ENCODE measurements around the gene PRF1. TPM values are rescaled to one million over a fixed set of nuclear protein-coding genes. Genes with fewer than 3 reads are reported as not detected.
A peak's percentile ranks its signal among the peaks of the same experiment; 100 is the strongest.

PRF1 gene
- total and polyA plus RNA-seq, 2 donors from 2014 or later, result 1.4 to 8.8 TPM

DNA sequence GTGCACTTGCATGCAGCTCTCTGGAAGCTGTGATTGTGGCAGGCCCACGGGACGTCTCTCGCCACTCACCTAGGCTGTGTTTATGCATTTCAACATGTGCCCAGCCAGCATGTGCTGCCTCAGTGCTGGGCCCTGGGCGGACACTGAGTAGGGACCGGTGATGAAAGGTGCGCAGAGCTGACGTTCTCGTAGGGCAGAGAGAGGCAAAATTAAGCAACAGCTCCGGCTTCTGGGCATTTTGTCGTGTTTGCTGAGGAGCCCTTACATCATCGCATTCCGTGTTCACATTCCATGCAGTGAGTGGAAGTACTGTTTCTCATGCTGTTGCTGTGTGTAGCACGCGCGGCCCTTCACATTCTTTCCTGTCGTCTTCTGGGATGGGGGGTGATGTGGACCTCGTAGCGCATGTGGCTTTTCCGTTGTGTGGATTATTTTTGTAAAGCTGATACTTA lies 50.5 kb downstream of the PRF1 start:
- no peaks in the 10 kb centered on the region for H3K27me3 ChIP-seq (ENCODE audit: control insufficient read depth, insufficient read depth, low read length)
- intact Hi-C loops (cut with DNase I), result loop anchor here (5.0 kb wide), 1 partner anchor 210 kb away; no protein-coding TSS in a partner anchor
- no peaks in the 10 kb centered on the region for H3K9me3 ChIP-seq (ENCODE audit: control insufficient read depth in 2 of 3, insufficient read depth in 1 of 3, low read length in 3 of 3)
- TF ChIP-seq, protein P1, sequence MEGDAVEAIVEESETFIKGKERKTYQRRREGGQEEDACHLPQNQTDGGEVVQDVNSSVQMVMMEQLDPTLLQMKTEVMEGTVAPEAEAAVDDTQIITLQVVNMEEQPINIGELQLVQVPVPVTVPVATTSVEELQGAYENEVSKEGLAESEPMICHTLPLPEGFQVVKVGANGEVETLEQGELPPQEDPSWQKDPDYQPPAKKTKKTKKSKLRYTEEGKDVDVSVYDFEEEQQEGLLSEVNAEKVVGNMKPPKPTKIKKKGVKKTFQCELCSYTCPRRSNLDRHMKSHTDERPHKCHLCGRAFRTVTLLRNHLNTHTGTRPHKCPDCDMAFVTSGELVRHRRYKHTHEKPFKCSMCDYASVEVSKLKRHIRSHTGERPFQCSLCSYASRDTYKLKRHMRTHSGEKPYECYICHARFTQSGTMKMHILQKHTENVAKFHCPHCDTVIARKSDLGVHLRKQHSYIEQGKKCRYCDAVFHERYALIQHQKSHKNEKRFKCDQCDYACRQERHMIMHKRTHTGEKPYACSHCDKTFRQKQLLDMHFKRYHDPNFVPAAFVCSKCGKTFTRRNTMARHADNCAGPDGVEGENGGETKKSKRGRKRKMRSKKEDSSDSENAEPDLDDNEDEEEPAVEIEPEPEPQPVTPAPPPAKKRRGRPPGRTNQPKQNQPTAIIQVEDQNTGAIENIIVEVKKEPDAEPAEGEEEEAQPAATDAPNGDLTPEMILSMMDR (IDR thresholded peaks at IDR 0.05; ENCODE audit: borderline replicate concordance, extremely low read depth, insufficient read depth), result no peak
- H3K9ac ChIP-seq (ENCODE audit: low read length in 3 of 3), result no peak overlapping the region
- peak; percentile 69 to 91 (median 71) for DNase-seq
- H3K4me1 ChIP-seq (ENCODE audit: control insufficient read depth in 2 of 3, insufficient read depth in 2 of 3, low read depth in 1 of 3, low read length in 3 of 3), result no peaks in the 10 kb centered on the region
- H3K36me3 ChIP-seq (ENCODE audit: control insufficient read depth in 2 of 3, insufficient read depth in 3 of 3, low read length in 3 of 3), result peaks cover 0 to 3% (median 0%) of the 10 kb centered on the region in 3 donors
- no peak overlapping the region for H3K27ac ChIP-seq (ENCODE audit: low read depth in 2 of 2, low read length in 2 of 2)
- FAIRE-seq, result no peak
- no peak overlapping the region for H3K4me3 ChIP-seq (ENCODE audit: low read length in 3 of 3)

DNA sequence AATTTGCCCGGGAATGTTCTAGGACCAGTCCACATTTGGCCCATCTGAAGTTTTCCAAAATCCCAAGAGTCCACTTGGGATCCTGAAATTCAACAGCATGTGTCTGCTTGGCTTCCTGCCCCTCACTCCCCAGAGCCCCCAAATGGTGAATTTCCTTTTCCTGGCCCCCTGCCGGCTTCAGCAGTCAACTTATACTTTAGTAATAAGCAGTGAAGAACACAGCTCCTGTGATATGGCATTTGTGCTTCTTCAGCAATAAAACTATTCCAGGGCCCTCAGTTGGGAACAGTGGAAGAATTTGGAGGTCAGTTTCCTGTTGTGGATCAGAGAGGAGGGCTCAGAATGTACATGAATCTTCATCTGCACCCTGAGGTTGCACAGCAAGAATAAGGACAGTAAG lies 51.1 kb downstream of the PRF1 start:
- TF ChIP-seq, protein P1 (IDR thresholded peaks at IDR 0.05; ENCODE audit: borderline replicate concordance, extremely low read depth, insufficient read depth), result no peak
- no peaks in the 10 kb centered on the region for H3K4me1 ChIP-seq (ENCODE audit: control insufficient read depth in 2 of 3, insufficient read depth in 2 of 3, low read depth in 1 of 3, low read length in 3 of 3)
- H3K4me3 ChIP-seq (ENCODE audit: low read length in 3 of 3), result no peak overlapping the region
- H3K36me3 ChIP-seq (ENCODE audit: control insufficient read depth in 2 of 3, insufficient read depth in 3 of 3, low read length in 3 of 3), result peaks cover 0 to 3% (median 0%) of the 10 kb centered on the region in 3 donors
- no peaks in the 10 kb centered on the region for H3K9me3 ChIP-seq (ENCODE audit: control insufficient read depth in 2 of 3, insufficient read depth in 1 of 3, low read length in 3 of 3)
- intact Hi-C loops (cut with DNase I), result loop anchor here (5.0 kb wide), 1 partner anchor 211 kb away; no protein-coding TSS in a partner anchor
- no peak for FAIRE-seq
- peak in 3 of 5 donors; percentile 16 to 70 (median 29) for DNase-seq
- no peak overlapping the region for H3K27ac ChIP-seq (ENCODE audit: low read depth in 2 of 2, low read length in 2 of 2)
- no peaks in the 10 kb centered on the region for H3K27me3 ChIP-seq (ENCODE audit: control insufficient read depth, insufficient read depth, low read length)
- no peak overlapping the region for H3K9ac ChIP-seq (ENCODE audit: low read length in 3 of 3)

DNA sequence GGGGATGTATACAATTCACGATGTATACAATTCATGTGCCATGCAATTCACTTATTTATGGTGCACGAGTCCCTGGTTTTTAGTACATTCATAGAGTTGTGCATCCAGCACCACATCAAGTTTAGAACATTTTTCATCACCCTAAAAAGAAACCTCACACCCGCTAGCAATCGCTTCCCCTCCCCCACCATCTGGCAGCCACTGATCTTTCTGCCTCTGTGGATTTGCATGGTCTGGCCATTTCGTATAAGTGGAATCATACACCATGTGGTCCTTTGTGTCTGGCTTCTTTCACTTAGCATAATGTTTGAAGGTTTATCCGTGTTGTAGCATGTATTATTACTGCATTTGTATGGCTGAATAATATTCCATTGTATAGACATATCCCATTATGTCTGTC lies 52.1 kb downstream of the PRF1 start:
- TF ChIP-seq, protein P1 (IDR thresholded peaks at IDR 0.05; ENCODE audit: borderline replicate concordance, extremely low read depth, insufficient read depth), result no peak
- H3K4me3 ChIP-seq (ENCODE audit: low read length in 3 of 3), result no peak overlapping the region
- H3K27ac ChIP-seq (ENCODE audit: low read depth in 2 of 2, low read length in 2 of 2), result no peak overlapping the region
- FAIRE-seq (no peak), DNase-seq (no peak)
- no peaks in the 10 kb centered on the region for H3K4me1 ChIP-seq (ENCODE audit: control insufficient read depth in 2 of 3, insufficient read depth in 2 of 3, low read depth in 1 of 3, low read length in 3 of 3)
- no peak overlapping the region for H3K9ac ChIP-seq (ENCODE audit: low read length in 3 of 3)
- intact Hi-C loops (cut with DNase I), result loop anchor here (5.0 kb wide), 1 partner anchor 212 kb away; no protein-coding TSS in a partner anchor
- H3K27me3 ChIP-seq (ENCODE audit: control insufficient read depth, insufficient read depth, low read length), result no peaks in the 10 kb centered on the region
- H3K36me3 ChIP-seq (ENCODE audit: control insufficient read depth in 2 of 3, insufficient read depth in 3 of 3, low read length in 3 of 3), result peaks cover 0 to 3% (median 0%) of the 10 kb centered on the region in 3 donors
- H3K9me3 ChIP-seq (ENCODE audit: control insufficient read depth in 2 of 3, insufficient read depth in 1 of 3, low read length in 3 of 3), result no peaks in the 10 kb centered on the region

Data from kidney (tissue), 14 donors.